K562 (cell line): Measurements from ENCODE around the gene SYNE1. TPM values are rescaled to one million over a fixed set of nuclear protein-coding genes. Genes with fewer than 3 reads are reported as not detected.
"Not testable (repeated sequence)": the region's sequence is repeated elsewhere in the genome, so short reads cannot be mapped to it uniquely, and the experiment has no call there.

Source experiments
- ATAC-seq: fragments of 200-7000 bp; cut with Tn5 transposase; 3 replicates; pipeline ENCODE4 v1.9.1; 2020; ENCODE audit warnings: moderate library complexity
- BruUV-seq: library from RNA; stranded (reverse); fragments of 400-500 nt; replicated peaks from 2 replicates; lab custom pipeline; 2021; lab: Mats Ljungman, UMichigan
- CTCF ChIA-PET: fragments of 300-600 bp; formaldehyde crosslinking; extraction: SDS; loops from one replicate; lab custom pipeline; 2021; ENCODE audit warnings: low intra/inter-chr PET ratio; lab: Yijun Ruan, JAX
- POLR2A ChIA-PET: fragments of 300-600, 350-650 bp; sonication (Branson Sonifier 250); formaldehyde crosslinking; extraction: SDS; loops from one replicate; lab custom pipeline; 2021; ENCODE audit warnings: antibody characterized with exemption, inconsistent platforms; lab: Yijun Ruan, JAX
- DNase-seq, 4 experiments: peaks; one replicate each; pipeline versions ENCODE4 v3.0.0 to v3.0.0-alpha.2; 2011 to 2018; ENCODE audit warnings: low spot score in 3 of 4, mixed read lengths in 3 of 4; ENCODE audit errors: extremely low read depth in 1 of 4
- FAIRE-seq: peaks from 2 replicates; lab custom pipeline; 2011; peaks lifted over from hg19 to GRCh38; lab: Jason Lieb, UNC
- H2AFZ ChIP-seq: 2 replicates; pipeline ENCODE4 v1.6.0; 2011; ENCODE audit warnings: low read depth, low read length, control low read depth, inconsistent platforms
- H3K27ac ChIP-seq: fragments of 200-600 bp; 3 replicates; pipeline ENCODE4 v1.8.0; 2011; ENCODE audit warnings: low read depth, mild to moderate bottlenecking, control low read depth, inconsistent platforms, low read length, moderate library complexity, mixed read lengths; ENCODE audit errors: extremely low read depth
- H3K27me3 ChIP-seq, 2 experiments: fragments of 300-600 bp in 1 of 2; 2 replicates in 1 of 2; 3 replicates in 1 of 2; pipeline versions ENCODE4 v1.6.0 to v1.8.0; 2011; ENCODE audit warnings: inconsistent platforms in 2 of 2, low read length in 2 of 2, mild to moderate bottlenecking in 1 of 2, mixed read lengths in 1 of 2, moderate library complexity in 1 of 2; ENCODE audit not compliant: control insufficient read depth in 2 of 2, insufficient read depth in 2 of 2
- H3K36me3 ChIP-seq: fragments of 300-600 bp; 3 replicates; pipeline ENCODE4 v1.8.0; 2011; ENCODE audit warnings: mild to moderate bottlenecking, low read length, inconsistent platforms; ENCODE audit not compliant: control insufficient read depth, insufficient read depth
- H3K4me1 ChIP-seq, 2 experiments: fragments of 200-600 bp in 1 of 2; replicated peaks in 1 of 2; 2 replicates in 1 of 2; 3 replicates in 1 of 2; pipeline versions ENCODE4 v1.5.1 to v1.8.0; 2011; ENCODE audit warnings: inconsistent platforms in 2 of 2, low read length in 2 of 2, mild to moderate bottlenecking in 1 of 2, mixed read lengths in 1 of 2, moderate library complexity in 1 of 2; ENCODE audit not compliant: control insufficient read depth in 2 of 2, insufficient read depth in 2 of 2
- H3K4me2 ChIP-seq: 2 replicates; pipeline ENCODE4 v1.6.1; 2011; ENCODE audit warnings: low read length, control low read depth, inconsistent platforms, mixed read lengths; ENCODE audit not compliant: insufficient read depth
- H3K4me3 ChIP-seq: fragments of 200-600 bp; sonication (generic), shearing (Covaris generic); 2 replicates; pipeline ENCODE4 v1.5.1; 2016; ENCODE audit warnings: control low read depth, inconsistent platforms
- H3K79me2 ChIP-seq: fragments of 200-600 bp; 3 replicates; pipeline ENCODE4 v1.8.0; 2011; ENCODE audit warnings: low read length, inconsistent platforms; ENCODE audit not compliant: control insufficient read depth, insufficient read depth
- H3K9ac ChIP-seq, 2 experiments: 2 replicates each; pipeline versions ENCODE4 v1.6.0 to v1.6.1; 2011; ENCODE audit warnings: low read depth in 2 of 2, low read length in 2 of 2, control low read depth in 1 of 2, inconsistent platforms in 1 of 2, mild to moderate bottlenecking in 1 of 2, mixed read lengths in 1 of 2; ENCODE audit not compliant: insufficient read depth in 1 of 2
- H3K9me1 ChIP-seq: one replicate; pipeline ENCODE4 v1.6.0; 2011; ENCODE audit warnings: inconsistent platforms, mild to moderate bottlenecking, low read length, moderate library complexity; ENCODE audit not compliant: control insufficient read depth, insufficient read depth
- H3K9me3 ChIP-seq: replicated peaks from 2 replicates; pipeline ENCODE4 v1.5.1; 2011; ENCODE audit warnings: low read depth, low read length, inconsistent platforms; ENCODE audit not compliant: control insufficient read depth, insufficient read depth
- H4K20me1 ChIP-seq: replicated peaks from 2 replicates; pipeline ENCODE4 v1.6.1; 2011; ENCODE audit warnings: low read length, inconsistent platforms, mixed read lengths; ENCODE audit not compliant: control insufficient read depth, insufficient read depth
- BRD4 ChIP-seq: fragments of 200-600 bp; sonication (generic); IDR thresholded peaks from 2 replicates; pipeline ENCODE4 v1.6.1; 2017; ENCODE audit warnings: inconsistent platforms
- HEY1 ChIP-seq: fragments of 250-450 bp; sonication (Bioruptor Pico); IDR thresholded peaks from 2 replicates; pipeline ENCODE4 v1.5.0; 2020; ENCODE audit warnings: mild to moderate bottlenecking, moderate library complexity, borderline replicate concordance
- KDM5B ChIP-seq: fragments of 200-600 bp; sonication (generic); IDR thresholded peaks from 2 replicates; pipeline ENCODE4 v1.6.1; 2012; ENCODE audit warnings: low read depth, mild to moderate bottlenecking, moderate library complexity, low read length, control low read depth, inconsistent platforms; ENCODE audit not compliant: insufficient replicate concordance
- L3MBTL2 ChIP-seq: fragments of 450-650 bp; IDR thresholded peaks from 2 replicates; pipeline ENCODE4 v1.6.1; 2016; ENCODE audit warnings: mild to moderate bottlenecking, moderate library complexity
- LARP7 ChIP-seq: fragments of 450-650 bp; IDR thresholded peaks from 2 replicates; pipeline ENCODE4 v1.6.1; 2016
- MAFK ChIP-seq: IDR thresholded peaks from 2 replicates; pipeline ENCODE4 v1.6.1; 2011; ENCODE audit warnings: low read length, improper control_type of control experiment
- MYC ChIP-seq, 2 experiments: fragments of 250-450 bp in 1 of 2; sonication (Bioruptor Pico) in 1 of 2; IDR thresholded peaks; 2 replicates each; pipeline versions ENCODE4 v1.5.1 to v1.6.1; 2012 to 2021; ENCODE audit warnings: low read depth in 2 of 2, borderline replicate concordance in 1 of 2, improper control_type of control experiment in 1 of 2, low read length in 1 of 2, mild to moderate bottlenecking in 1 of 2, moderate library complexity in 1 of 2
- POLR3A ChIP-seq: IDR thresholded peaks from 2 replicates; pipeline ENCODE4 v1.6.1; 2011; ENCODE audit warnings: borderline replicate concordance, mild to moderate bottlenecking, moderate library complexity; ENCODE audit not compliant: insufficient read length, insufficient read depth; ENCODE audit errors: extremely low read depth
- SMAD1 ChIP-seq: fragments of 150-350 bp; IDR thresholded peaks from 2 replicates; pipeline ENCODE4 v1.6.1; 2014; ENCODE audit warnings: low read length, low read depth; ENCODE audit not compliant: partially characterized antibody
- SRSF7 ChIP-seq: fragments of 200-400 bp; formaldehyde crosslinking; optimal IDR thresholded peaks from 2 replicates; pipeline ENCODE3; 2017; ENCODE audit warnings: mild to moderate bottlenecking, low read depth, low read length
- STAT5B ChIP-seq: fragments of 250-450 bp; sonication (Bioruptor Pico); IDR thresholded peaks from 2 replicates; pipeline ENCODE4 v1.8.0; 2021; ENCODE audit warnings: mild to moderate bottlenecking, inconsistent platforms
- TOE1 ChIP-seq, 2 experiments: fragments of 450-650 bp in 1 of 2; sonication (generic) in 1 of 2; formaldehyde crosslinking in 1 of 2; IDR thresholded peaks; 2 replicates each; pipeline versions ENCODE4 v1.7.1 to v1.8.0; 2016 to 2022; ENCODE audit warnings: borderline replicate concordance in 2 of 2, mild to moderate bottlenecking in 2 of 2, antibody characterized with exemption in 1 of 2, inconsistent platforms in 1 of 2, low read depth in 1 of 2, missing genetic modification reagents in 1 of 2, moderate library complexity in 1 of 2
- U2AF1 ChIP-seq: fragments of 200-400 bp; formaldehyde crosslinking; optimal IDR thresholded peaks from 2 replicates; pipeline ENCODE3; 2017; ENCODE audit warnings: mild to moderate bottlenecking, low read depth, low read length, moderate library complexity
- U2AF2 ChIP-seq: fragments of 200-400 bp; formaldehyde crosslinking; optimal IDR thresholded peaks from 2 replicates; pipeline ENCODE3; 2017; ENCODE audit warnings: low read depth, mild to moderate bottlenecking, low read length
- ZKSCAN3 ChIP-seq: fragments of 250-450 bp; sonication (Bioruptor Pico); IDR thresholded peaks from 2 replicates; pipeline ENCODE4 v1.4.0; 2020
- ZNF263 ChIP-seq: sonication (generic); formaldehyde crosslinking; IDR thresholded peaks from 2 replicates; pipeline ENCODE4 v1.8.0; 2022; ENCODE audit warnings: mild to moderate bottlenecking, missing genetic modification reagents, borderline replicate concordance
- ZNF76 ChIP-seq: fragments of 250-450 bp; sonication (Bioruptor Pico); IDR thresholded peaks from 2 replicates; pipeline ENCODE4 v1.4.0; 2020; ENCODE audit warnings: mild to moderate bottlenecking, moderate library complexity, borderline replicate concordance
- ZNF780A ChIP-seq: fragments of 250-450 bp; sonication (Bioruptor Pico); IDR thresholded peaks from 2 replicates; pipeline ENCODE4 v1.5.0; 2021; ENCODE audit warnings: mild to moderate bottlenecking
- WGBS: fragments of 100-300 bp; shearing (Covaris generic); methylation state at CpG from one replicate; pipeline ENCODE4 v1.1.6; 2016; ENCODE audit warnings: low coverage, mixed read lengths; ENCODE audit not compliant: insufficient coverage; ENCODE audit errors: missing lambda C conversion rate; 5-methylcytosine and 5-hydroxymethylcytosine counted together
- in situ Hi-C: fragments of 300-500 bp; cut with MboI; formaldehyde crosslinking; loops from 4 replicates; pipeline ENCODE4 v1.15.0; 2018; ENCODE audit warnings: inconsistent platforms, mixed read lengths
- intact Hi-C: fragments of 100-400 bp; cut with micrococcal nuclease; formaldehyde crosslinking; loops from 2 replicates; pipeline ENCODE4 v1.14.2; 2022
- polyA plus RNA-seq, 8 experiments: library from polyadenylated mRNA; depleted of rRNA in 4 of 8; stranded (reverse) in 5 of 8; unstranded in 3 of 8; fragments of >200 nt; fragmentation: Nextera tagmentation in 2 of 8; fragmentation: Illumina TruSeq in 1 of 8; extraction: Ambion mirVana in 2 of 8; extraction: Trizol in 1 of 8; gene quantifications; 2 replicates each; pipeline versions ENCODE4 v1.2.1 to v1.2.3, GENCODE V29; 2011 to 2014; ENCODE audit warnings: inconsistent platforms in 1 of 8, missing spikeins in 1 of 8
- total RNA-seq, 7 experiments: library from RNA; depleted of rRNA in 6 of 7; stranded (reverse); fragments of >200 nt in 6 of 7; fragmentation: Illumina TruSeq in 2 of 7; extraction: Trizol in 2 of 7; gene quantifications; 2 replicates each; pipeline versions ENCODE4 v1.2.1 to v1.2.3, GENCODE V29; 2011 to 2021; ENCODE audit warnings: low replicate concordance in 1 of 7
- TF ChIP-seq, protein P1 (sequence below): fragments of 250-450 bp; sonication (Bioruptor Pico); IDR thresholded peaks from 2 replicates; pipeline ENCODE4 v1.4.0; 2020; ENCODE audit warnings: mild to moderate bottlenecking, moderate library complexity

Gene SYNE1
- total and polyA plus RNA-seq, 9 of the 15 experiments (the other 6 are each of a cell fraction or from before 2014, with no cell fraction given), result under 0.01 to 0.42 (median 0.08) TPM; not detected in 1

DNA sequence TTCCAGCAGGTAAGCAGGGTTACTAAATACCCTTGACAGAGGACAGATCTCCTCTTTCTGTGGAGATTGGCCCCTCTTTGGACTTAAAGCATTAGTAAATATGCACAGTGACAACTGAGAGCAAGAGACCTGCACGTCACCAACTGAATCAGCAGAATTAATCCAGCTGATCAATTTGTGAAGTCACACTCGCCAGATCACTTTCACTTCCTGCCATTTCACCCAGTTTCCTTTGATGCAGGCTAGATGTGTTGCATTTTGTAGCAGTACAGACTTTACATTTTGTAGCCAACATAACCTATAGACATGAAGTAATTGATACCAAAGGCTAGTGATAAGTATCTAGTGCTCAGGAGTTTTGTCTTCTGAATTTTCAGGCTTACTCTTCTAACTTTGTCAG is 11.9 kb downstream of the SYNE1 start:
- no peaks in the 10 kb centered on the region for H3K4me1 ChIP-seq

GRCh38 chr6:152614776-152615175 is 22.4 kb downstream of the SYNE1 start:
- H3K9me3 ChIP-seq, H3K4me2 ChIP-seq, CTCF ChIA-PET, H3K36me3 ChIP-seq, H3K4me1 ChIP-seq, H3K27ac ChIP-seq, POLR2A ChIA-PET, H2AFZ ChIP-seq, H3K9me1 ChIP-seq, H4K20me1 ChIP-seq, intact Hi-C loops, BruUV-seq, DNase-seq, ATAC-seq, H3K79me2 ChIP-seq, H3K4me3 ChIP-seq, H3K9ac ChIP-seq, H3K27me3 ChIP-seq, in situ Hi-C loops, FAIRE-seq: not testable (repeated sequence)
- 2% methylated on average over 3 of the region's 3 CpGs for WGBS

More for the DNA sequence above, 11.9 kb downstream of the SYNE1 start:
- BruUV-seq, result no TSS peak
- in situ Hi-C loops, result no loop called here
- TF ChIP-seq SRSF7, result no peak
- no peak for TF ChIP-seq ZKSCAN3 (CRISPR knock-in tag)
- TF ChIP-seq MYC (IDR thresholded peaks at IDR 0.05; ENCODE audit: low read depth, low read length), result no peak
- no peak for TF ChIP-seq MYC (CRISPR knock-in tag; IDR thresholded peaks at IDR 0.05; ENCODE audit: borderline replicate concordance, low read depth)
- no peak for TF ChIP-seq SMAD1
- no peak for TF ChIP-seq U2AF1
- no peak for TF ChIP-seq TOE1 (IDR thresholded peaks at IDR 0.05; ENCODE audit: borderline replicate concordance)
- TF ChIP-seq TOE1 (CRISPR knock-in tag; IDR thresholded peaks at IDR 0.05; ENCODE audit: borderline replicate concordance, low read depth), result no peak
- TF ChIP-seq ZNF76 (CRISPR knock-in tag), result no peak
- TF ChIP-seq BRD4, result no peak
- TF ChIP-seq U2AF2, result no peak
- TF ChIP-seq, protein P1, sequence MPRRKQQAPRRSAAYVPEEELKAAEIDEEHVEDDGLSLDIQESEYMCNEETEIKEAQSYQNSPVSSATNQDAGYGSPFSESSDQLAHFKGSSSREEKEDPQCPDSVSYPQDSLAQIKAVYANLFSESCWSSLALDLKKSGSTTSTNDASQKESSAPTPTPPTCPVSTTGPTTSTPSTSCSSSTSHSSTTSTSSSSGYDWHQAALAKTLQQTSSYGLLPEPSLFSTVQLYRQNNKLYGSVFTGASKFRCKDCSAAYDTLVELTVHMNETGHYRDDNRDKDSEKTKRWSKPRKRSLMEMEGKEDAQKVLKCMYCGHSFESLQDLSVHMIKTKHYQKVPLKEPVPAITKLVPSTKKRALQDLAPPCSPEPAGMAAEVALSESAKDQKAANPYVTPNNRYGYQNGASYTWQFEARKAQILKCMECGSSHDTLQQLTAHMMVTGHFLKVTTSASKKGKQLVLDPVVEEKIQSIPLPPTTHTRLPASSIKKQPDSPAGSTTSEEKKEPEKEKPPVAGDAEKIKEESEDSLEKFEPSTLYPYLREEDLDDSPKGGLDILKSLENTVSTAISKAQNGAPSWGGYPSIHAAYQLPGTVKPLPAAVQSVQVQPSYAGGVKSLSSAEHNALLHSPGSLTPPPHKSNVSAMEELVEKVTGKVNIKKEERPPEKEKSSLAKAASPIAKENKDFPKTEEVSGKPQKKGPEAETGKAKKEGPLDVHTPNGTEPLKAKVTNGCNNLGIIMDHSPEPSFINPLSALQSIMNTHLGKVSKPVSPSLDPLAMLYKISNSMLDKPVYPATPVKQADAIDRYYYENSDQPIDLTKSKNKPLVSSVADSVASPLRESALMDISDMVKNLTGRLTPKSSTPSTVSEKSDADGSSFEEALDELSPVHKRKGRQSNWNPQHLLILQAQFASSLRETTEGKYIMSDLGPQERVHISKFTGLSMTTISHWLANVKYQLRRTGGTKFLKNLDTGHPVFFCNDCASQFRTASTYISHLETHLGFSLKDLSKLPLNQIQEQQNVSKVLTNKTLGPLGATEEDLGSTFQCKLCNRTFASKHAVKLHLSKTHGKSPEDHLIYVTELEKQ (CRISPR knock-in tag), result no peak
- TF ChIP-seq L3MBTL2, result no peak
- no peak for TF ChIP-seq KDM5B
- no peak for TF ChIP-seq ZNF263 (CRISPR knock-in tag)
- no peak for TF ChIP-seq HEY1 (CRISPR knock-in tag)
- no peak for TF ChIP-seq MAFK
- TF ChIP-seq LARP7, result no peak
- no peak for TF ChIP-seq ZNF780A (CRISPR knock-in tag)
- TF ChIP-seq STAT5B (CRISPR knock-in tag), result no peak
- no peak for TF ChIP-seq POLR3A
- ATAC-seq, result no peak
- no peak for DNase-seq
- H3K27ac ChIP-seq, result no peak overlapping the region
- no peaks in the 10 kb centered on the region for H3K79me2 ChIP-seq
- FAIRE-seq, result no peak
- H3K9me1 ChIP-seq, result no peaks in the 10 kb centered on the region
- H3K9me3 ChIP-seq, result no peaks in the 10 kb centered on the region
- no peaks in the 10 kb centered on the region for H3K27me3 ChIP-seq
- H4K20me1 ChIP-seq, result no peaks in the 10 kb centered on the region
- intact Hi-C loops, result no loop called here
- H3K36me3 ChIP-seq, result no peaks in the 10 kb centered on the region
- no peak overlapping the region for H2AFZ ChIP-seq
- CTCF ChIA-PET, result no interaction called here
- POLR2A ChIA-PET, result no interaction called here
- H3K4me2 ChIP-seq, result no peak overlapping the region
- 0% methylated on average over 2 of the region's 2 CpGs for WGBS
- H3K9ac ChIP-seq, result no peak overlapping the region
- no peak overlapping the region for H3K4me3 ChIP-seq
